Muscle of leg (tissue), 16 donors: ENCODE results near the gene RIBC1. TPM values are rescaled to one million over a fixed set of nuclear protein-coding genes. Genes with fewer than 3 reads are reported as not detected.

ENCODE experiments used
- DNase-seq: peaks from one replicate; pipeline ENCODE4 v3.0.0; 2013
- H3K27ac ChIP-seq: one replicate; pipeline ENCODE4 v1.5.1; 2013; ENCODE audit warnings: mild to moderate bottlenecking, low read length, control low read depth
- H3K27me3 ChIP-seq: one replicate; pipeline ENCODE4 v1.6.1; 2013; ENCODE audit warnings: low read length; ENCODE audit not compliant: control insufficient read depth, insufficient read depth
- H3K36me3 ChIP-seq: one replicate; pipeline ENCODE4 v1.6.1; 2013; ENCODE audit warnings: low read length; ENCODE audit not compliant: control insufficient read depth, insufficient read depth
- H3K4me1 ChIP-seq: one replicate; pipeline ENCODE4 v1.6.1; 2013; ENCODE audit warnings: low read length; ENCODE audit not compliant: control insufficient read depth, insufficient read depth
- H3K4me3 ChIP-seq: one replicate; pipeline ENCODE4 v1.5.1; 2013; ENCODE audit warnings: low read length, control low read depth
- H3K9me3 ChIP-seq: replicated peaks from 2 replicates; pipeline ENCODE4 v1.6.1; 2013; ENCODE audit warnings: low read depth, low read length; ENCODE audit not compliant: control insufficient read depth
- WGBS: methylation state at CpG from one replicate; pipeline ENCODE4 v1.1.5; 2013; ENCODE audit warnings: missing lambda C conversion rate; ENCODE audit not compliant: insufficient coverage; 5-methylcytosine and 5-hydroxymethylcytosine counted together
- long read RNA-seq, 11 donors: transcript quantifications; one replicate each; lab custom pipeline, GENCODE V29; 2026
- polyA plus RNA-seq, 8 donors: library from polyadenylated mRNA; unstranded; fragments of 120-200 nt; gene quantifications; one replicate each; pipeline versions ENCODE4 v1.2.1 to v1.2.3, GENCODE V29; 2013; ENCODE audit warnings: inconsistent platforms in 1 of 8, low replicate concordance in 1 of 8; ENCODE audit not compliant: insufficient read length in 8 of 8, insufficient read depth in 1 of 8
- total RNA-seq: library from RNA; stranded (reverse); fragments of 120-200 nt; gene quantifications from one replicate; pipeline ENCODE4 v1.2.4, GENCODE V29; 2013

RIBC1 gene
- total RNA-seq (0.31 TPM), polyA plus RNA-seq (under 1 TPM; 0.43 to 0.99 (median 0.61) TPM)
- long read RNA-seq, donor 1: 0 reads
- long read RNA-seq, donor 2: 0 reads
- long read RNA-seq, donor 3: 0 reads
- long read RNA-seq, donor 4: 0 reads
- long read RNA-seq, donor 5, partial matches to known transcripts: 0 of 1 reads
- long read RNA-seq, donor 5, other reads (novel, unspliced or antisense): 0 of 1 reads
- long read RNA-seq, donor 6: 0 reads
- long read RNA-seq, donor 7, partial matches to known transcripts: 44 of 82 reads
- long read RNA-seq, donor 7, other reads (novel, unspliced or antisense): 38 of 82 reads
- long read RNA-seq, donor 8: 0 reads
- long read RNA-seq, donor 9: 0 reads
- long read RNA-seq, donor 10: 0 reads
- long read RNA-seq, donor 11: 0 reads

GRCh38 chrX:53422861-53423306 is at the start of gene RIBC1:
RIBC1 (plus strand) TSS chrX:53422873; CDS start chrX:53426277, 3,404 bp downstream.
- Histone ChIP-seq H3K27me3 (peaks cover 18% of the 10 kb centered on the region), H3K9me3 (no peaks in the 10 kb centered on the region), H3K4me3 (peak within 1 kb of the TSS; percentile 63), H3K4me1 (peaks cover 15% of the 10 kb centered on the region), H3K36me3 (peaks cover 2% of the 10 kb centered on the region), H3K27ac (peak within 1 kb of the TSS; percentile 93)
- no peak for DNase-seq
- 3% methylated on average over 11 of the region's 17 CpGs for WGBS

GRCh38 chrX:53373307-53373706 is 49.4 kb upstream of the RIBC1 start:
- no peak overlapping the region for H3K4me3 ChIP-seq
- peaks cover 7% of the 10 kb centered on the region for H3K36me3 ChIP-seq
- H3K27me3 ChIP-seq: peaks cover 2% of the 10 kb centered on the region
- no peak overlapping the region for H3K27ac ChIP-seq
- H3K9me3 ChIP-seq: peaks cover 4% of the 10 kb centered on the region
- H3K4me1 ChIP-seq: no peaks in the 10 kb centered on the region
- DNase-seq: no peak
- 69% methylated on average over 2 of the region's 2 CpGs for WGBS

GRCh38 chrX:53374222-53374820 is 48.4 kb upstream of the RIBC1 start:
- Histone ChIP-seq H3K27ac (no peak overlapping the region), H3K9me3 (peaks cover 4% of the 10 kb centered on the region), H3K27me3 (peaks cover 2% of the 10 kb centered on the region), H3K4me3 (no peak overlapping the region), H3K36me3 (peaks cover 15% of the 10 kb centered on the region), H3K4me1 (no peaks in the 10 kb centered on the region)
- DNase-seq: peak; percentile 10
- 94% methylated on average over 7 of the region's 7 CpGs for WGBS

- DNase-seq: no peak
- peaks cover 21% of the 10 kb centered on the region for H3K36me3 ChIP-seq
- no peaks in the 10 kb centered on the region for H3K4me1 ChIP-seq
- H3K4me3 ChIP-seq: no peak overlapping the region
- no peak overlapping the region for H3K27ac ChIP-seq
- H3K9me3 ChIP-seq: peaks cover 2% of the 10 kb centered on the region
- H3K27me3 ChIP-seq: peaks cover 2% of the 10 kb centered on the region
Observed at GRCh38 chrX:53374923-53375322, 47.8 kb upstream of the RIBC1 start.

- H3K27ac ChIP-seq: no peak overlapping the region
- peaks cover 2% of the 10 kb centered on the region for H3K27me3 ChIP-seq
- WGBS: 67% methylated on average over 4 of the region's 6 CpGs
- H3K4me1 ChIP-seq: no peaks in the 10 kb centered on the region
- H3K36me3 ChIP-seq: peaks cover 41% of the 10 kb centered on the region
- no peak for DNase-seq
- H3K9me3 ChIP-seq: no peaks in the 10 kb centered on the region
- no peak overlapping the region for H3K4me3 ChIP-seq
Observed at GRCh38 chrX:53376888-53377287, 45.8 kb upstream of the RIBC1 start.

- no peak for DNase-seq
- Histone ChIP-seq H3K27me3 (peaks cover 2% of the 10 kb centered on the region), H3K9me3 (no peaks in the 10 kb centered on the region), H3K4me3 (no peak overlapping the region), H3K4me1 (no peaks in the 10 kb centered on the region), H3K27ac (no peak overlapping the region), H3K36me3 (peaks cover 47% of the 10 kb centered on the region)
- WGBS: no CpG with 5 or more reads among the region's 2 CpGs
Observed at GRCh38 chrX:53377464-53377863, 45.2 kb upstream of the RIBC1 start.

GRCh38 chrX:53379008-53379710 is 43.5 kb upstream of the RIBC1 start:
- no peaks in the 10 kb centered on the region for H3K9me3 ChIP-seq
- H3K27ac ChIP-seq: no peak overlapping the region
- no peak for DNase-seq
- no peaks in the 10 kb centered on the region for H3K4me1 ChIP-seq
- no peak overlapping the region for H3K4me3 ChIP-seq
- H3K36me3 ChIP-seq: peaks cover 62% of the 10 kb centered on the region
- WGBS: 100% methylated on average over 2 of the region's 3 CpGs
- H3K27me3 ChIP-seq: peaks cover 2% of the 10 kb centered on the region

- WGBS: 91% methylated on average over 1 of the region's 4 CpGs
- Histone ChIP-seq H3K27me3 (peaks cover 2% of the 10 kb centered on the region), H3K36me3 (peaks cover 67% of the 10 kb centered on the region), H3K9me3 (no peaks in the 10 kb centered on the region), H3K4me1 (no peaks in the 10 kb centered on the region), H3K4me3 (no peak overlapping the region), H3K27ac (no peak overlapping the region)
- DNase-seq: no peak
Observed at GRCh38 chrX:53379747-53380146, 42.9 kb upstream of the RIBC1 start.

- peaks cover 59% of the 10 kb centered on the region for H3K36me3 ChIP-seq
- H3K4me3 ChIP-seq: no peak overlapping the region
- peak; percentile 18 for DNase-seq
- no peaks in the 10 kb centered on the region for H3K27me3 ChIP-seq
- WGBS: 90% methylated on average over 2 of the region's 4 CpGs
- no peaks in the 10 kb centered on the region for H3K9me3 ChIP-seq
- H3K27ac ChIP-seq: no peak overlapping the region
- no peaks in the 10 kb centered on the region for H3K4me1 ChIP-seq
Observed at GRCh38 chrX:53383376-53384076, 39.1 kb upstream of the RIBC1 start.
